Tibial nerve (tissue), 4 donors: ENCODE data around the gene SNED1. TPM values are rescaled to one million over a fixed set of nuclear protein-coding genes. Genes with fewer than 3 reads are reported as not detected.

Source experiments
- DNase-seq, 2 donors: peaks; one replicate each; pipeline ENCODE4 v3.0.0-alpha.2; 2019; ENCODE audit warnings: low spot score in 2 of 2
- H3K27ac ChIP-seq, 4 donors: fragments of 200-600 bp; sonication (generic) in 3 of 4; one replicate each; pipeline ENCODE4 v1.5.1; 2017 to 2019; ENCODE audit warnings: mild to moderate bottlenecking in 1 of 4
- H3K27me3 ChIP-seq, 2 donors: fragments of 200-600 bp; sonication (generic) in 1 of 2; one replicate each; pipeline versions ENCODE4 v1.5.1 to v1.6.0; 2017 to 2019
- H3K36me3 ChIP-seq, 3 donors: fragments of 200-600 bp; sonication (generic); one replicate each; pipeline ENCODE4 v1.5.1; 2018 to 2019
- H3K4me1 ChIP-seq, 4 donors: fragments of 200-600 bp; sonication (generic) in 3 of 4; one replicate each; pipeline ENCODE4 v1.5.1; 2017 to 2019
- H3K4me3 ChIP-seq, 4 donors: fragments of 200-600 bp; sonication (generic) in 3 of 4; one replicate each; pipeline ENCODE4 v1.5.1; 2017 to 2019; ENCODE audit warnings: mild to moderate bottlenecking in 1 of 4, moderate library complexity in 1 of 4
- H3K9me3 ChIP-seq, 4 donors: fragments of 200-600 bp; sonication (generic) in 3 of 4; one replicate each; pipeline ENCODE4 v1.5.1; 2017 to 2019
- EP300 ChIP-seq, 2 donors: sonication (generic); formaldehyde crosslinking; IDR thresholded peaks; one replicate each; pipeline ENCODE4 v1.6.1; 2017; ENCODE audit warnings: antibody characterized with exemption in 2 of 2, mild to moderate bottlenecking in 1 of 2
- POLR2A ChIP-seq, 2 donors: fragments of 450-650 bp; IDR thresholded peaks; one replicate each; pipeline ENCODE4 v1.6.1; 2017; ENCODE audit warnings: antibody characterized with exemption in 2 of 2, mild to moderate bottlenecking in 2 of 2, moderate library complexity in 2 of 2
- WGBS, 2 donors: methylation state at CpG; one replicate each; pipeline ENCODE4 v1.1.5; 2018; 5-methylcytosine and 5-hydroxymethylcytosine counted together
- total RNA-seq, 4 donors: library from RNA; depleted of rRNA; stranded (reverse); fragments of >200 nt; gene quantifications; one replicate each; pipeline ENCODE4 v1.1.0, GENCODE V29; 2016
- TF ChIP-seq, protein P1 (sequence below), 5 experiments: fragments of 200-600 bp in 3 of 5; fragments of 450-650 bp in 2 of 5; sonication (generic) in 3 of 5; IDR thresholded peaks; one replicate each; pipeline ENCODE4 v1.5.1; 2016 to 2019; ENCODE audit warnings: antibody characterized with exemption in 5 of 5, mild to moderate bottlenecking in 3 of 5, moderate library complexity in 2 of 5

SNED1 gene
- total RNA-seq, 4 donors from 2014 or later: 116 to 226 (median 141) TPM

DNA sequence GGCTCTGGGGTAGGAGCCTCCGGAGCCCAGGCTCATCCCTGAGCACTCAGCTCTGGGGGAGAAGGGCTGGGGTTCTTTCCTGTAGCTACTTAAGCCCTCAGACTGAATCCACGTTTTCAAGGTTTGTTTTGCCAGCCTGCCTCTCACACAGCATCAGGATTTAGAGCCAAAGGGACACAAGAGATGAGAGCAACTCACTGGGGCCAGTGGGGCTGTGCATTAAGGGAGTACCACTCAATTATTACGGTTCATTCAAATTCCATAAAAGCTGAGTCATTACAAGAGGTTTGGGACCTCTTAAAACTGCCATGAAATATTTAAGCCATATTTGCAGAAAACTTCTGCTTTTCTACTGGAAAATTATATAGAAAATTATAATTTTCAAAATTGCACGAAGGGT is 17.1 kb upstream of the SNED1 start:
- peaks cover 0 to 23% (median 2%) of the 10 kb centered on the region in 4 donors for H3K4me1 ChIP-seq
- DNase-seq: no peak

DNA sequence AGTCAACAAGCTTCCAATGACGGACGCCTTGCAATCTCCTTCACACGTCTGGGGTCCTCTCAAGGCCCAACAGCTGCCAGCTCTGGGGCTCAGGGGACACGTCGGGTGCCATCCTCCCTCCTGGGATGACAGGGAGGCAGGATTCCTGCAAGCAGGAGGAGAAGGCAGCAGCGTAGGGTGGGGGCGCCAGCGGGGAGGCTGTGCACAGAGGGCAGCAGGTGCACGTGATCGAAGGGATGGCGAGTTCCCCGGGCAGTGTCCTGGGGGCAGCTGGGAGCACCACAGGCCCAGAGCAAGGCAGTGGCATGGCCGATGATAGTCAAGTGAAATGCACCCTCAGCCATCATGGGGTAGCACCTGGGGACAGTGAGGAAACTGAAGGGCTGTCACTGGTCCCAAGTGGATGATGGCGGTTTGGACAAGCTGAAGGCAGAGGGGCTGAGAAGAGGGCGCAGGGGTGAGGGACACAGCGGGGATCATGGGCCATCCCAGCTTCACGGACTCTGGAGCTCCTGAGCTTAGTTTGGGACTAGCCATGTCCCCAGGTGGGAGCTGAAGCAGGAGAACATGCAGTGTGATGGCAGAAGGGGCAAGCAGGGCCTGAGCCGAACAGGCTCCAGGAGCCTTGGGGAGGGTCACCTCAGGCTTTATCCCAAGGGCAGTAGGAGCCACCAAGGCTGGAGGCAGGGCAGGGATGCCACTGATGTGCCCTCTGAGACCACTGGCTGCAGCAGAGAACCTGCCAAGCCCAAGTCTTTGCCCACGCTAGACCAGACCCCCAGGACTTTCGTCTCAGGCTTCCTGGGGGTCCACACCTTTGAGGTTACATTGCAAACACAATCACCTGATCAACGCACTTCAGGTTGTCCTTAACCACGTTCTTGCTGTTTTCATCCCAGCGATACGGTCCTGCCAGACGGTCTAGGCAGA is 16.3 kb upstream of the SNED1 start:
- DNase-seq: peak in 1 of 2 donors; percentile 5
- Histone ChIP-seq H3K27ac (no peak overlapping the region), H3K9me3 (no peaks in the 10 kb centered on the region), H3K4me3 (no peak overlapping the region), H3K36me3 (no peaks in the 10 kb centered on the region), H3K4me1 (peaks cover 0 to 32% (median 9%) of the 10 kb centered on the region in 4 donors), H3K27me3 (no peaks in the 10 kb centered on the region)
- TF ChIP-seq EP300 (IDR thresholded peaks at IDR 0.05) (no peak), POLR2A (IDR thresholded peaks at IDR 0.05) (no peak)
- TF ChIP-seq, protein P1, sequence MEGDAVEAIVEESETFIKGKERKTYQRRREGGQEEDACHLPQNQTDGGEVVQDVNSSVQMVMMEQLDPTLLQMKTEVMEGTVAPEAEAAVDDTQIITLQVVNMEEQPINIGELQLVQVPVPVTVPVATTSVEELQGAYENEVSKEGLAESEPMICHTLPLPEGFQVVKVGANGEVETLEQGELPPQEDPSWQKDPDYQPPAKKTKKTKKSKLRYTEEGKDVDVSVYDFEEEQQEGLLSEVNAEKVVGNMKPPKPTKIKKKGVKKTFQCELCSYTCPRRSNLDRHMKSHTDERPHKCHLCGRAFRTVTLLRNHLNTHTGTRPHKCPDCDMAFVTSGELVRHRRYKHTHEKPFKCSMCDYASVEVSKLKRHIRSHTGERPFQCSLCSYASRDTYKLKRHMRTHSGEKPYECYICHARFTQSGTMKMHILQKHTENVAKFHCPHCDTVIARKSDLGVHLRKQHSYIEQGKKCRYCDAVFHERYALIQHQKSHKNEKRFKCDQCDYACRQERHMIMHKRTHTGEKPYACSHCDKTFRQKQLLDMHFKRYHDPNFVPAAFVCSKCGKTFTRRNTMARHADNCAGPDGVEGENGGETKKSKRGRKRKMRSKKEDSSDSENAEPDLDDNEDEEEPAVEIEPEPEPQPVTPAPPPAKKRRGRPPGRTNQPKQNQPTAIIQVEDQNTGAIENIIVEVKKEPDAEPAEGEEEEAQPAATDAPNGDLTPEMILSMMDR (IDR thresholded peaks at IDR 0.05): no peak
- WGBS, 2 donors: 85 to 86% methylated on average over 25 of the region's 25 CpGs

More for the DNA sequence above, 17.1 kb upstream of the SNED1 start:
- TF ChIP-seq POLR2A (IDR thresholded peaks at IDR 0.05): no peak
- no peak for TF ChIP-seq EP300 (IDR thresholded peaks at IDR 0.05)
- TF ChIP-seq, protein P1 (IDR thresholded peaks at IDR 0.05): no peak
- Histone ChIP-seq H3K9me3 (no peaks in the 10 kb centered on the region), H3K27ac (no peak overlapping the region), H3K4me3 (no peak overlapping the region), H3K27me3 (no peaks in the 10 kb centered on the region), H3K36me3 (no peaks in the 10 kb centered on the region)
- WGBS, 2 donors: 36 to 41% methylated on average over 4 of the region's 4 CpGs

DNA sequence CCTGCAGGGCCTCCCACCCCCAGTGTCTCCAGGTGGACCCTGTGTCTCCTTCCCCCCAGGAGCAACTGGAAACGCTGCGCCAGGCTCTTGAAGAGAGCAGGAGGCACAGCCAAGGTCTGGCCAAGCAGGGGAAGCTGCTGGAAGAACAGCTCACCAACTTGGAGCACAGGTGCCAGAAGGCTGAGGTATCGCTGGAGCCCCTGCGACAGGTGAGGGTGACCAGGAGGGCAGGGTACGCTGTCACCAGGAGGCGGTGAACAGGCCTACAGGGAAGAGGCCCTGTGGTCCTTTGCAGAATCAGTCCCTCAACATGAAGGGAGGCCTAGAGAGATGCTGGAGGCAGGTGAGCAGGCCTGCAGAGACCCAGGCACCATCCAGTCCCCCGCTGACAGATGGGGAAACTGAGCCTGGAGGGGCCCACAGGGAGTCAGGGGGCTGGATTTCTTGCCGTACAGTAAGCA is 15.6 kb upstream of the SNED1 start:
- H3K4me3 ChIP-seq: no peak overlapping the region
- TF ChIP-seq, protein P1 (IDR thresholded peaks at IDR 0.05): no peak
- TF ChIP-seq EP300 (IDR thresholded peaks at IDR 0.05) (no peak), POLR2A (IDR thresholded peaks at IDR 0.05) (no peak)
- H3K27me3 ChIP-seq: no peaks in the 10 kb centered on the region
- H3K36me3 ChIP-seq: no peaks in the 10 kb centered on the region
- H3K9me3 ChIP-seq: peaks cover 0 to under 1% (median 0%) of the 10 kb centered on the region in 4 donors
- DNase-seq: peak in 1 of 2 donors; percentile 12
- H3K4me1 ChIP-seq: peaks cover 4 to 39% (median 17%) of the 10 kb centered on the region in 4 donors
- H3K27ac ChIP-seq: no peak overlapping the region
- WGBS, 2 donors: 86 to 90% methylated on average over 6 to 8 of the region's 8 CpGs

GRCh38 chr2:240983361-240983995 is 14.9 kb upstream of the SNED1 start:
- H3K9me3 ChIP-seq: peaks cover 0 to 6% (median 0%) of the 10 kb centered on the region in 4 donors
- no peaks in the 10 kb centered on the region for H3K27me3 ChIP-seq
- peaks cover 7 to 45% (median 20%) of the 10 kb centered on the region in 4 donors for H3K4me1 ChIP-seq
- H3K4me3 ChIP-seq: no peak overlapping the region
- 16 to 25% methylated on average over 36 to 44 of the region's 45 CpGs for WGBS, 2 donors
- TF ChIP-seq, protein P1 (IDR thresholded peaks at IDR 0.05): peak in 4 of 5 experiments; percentile 33 to 62 (median 38)
- TF ChIP-seq POLR2A (IDR thresholded peaks at IDR 0.05): no peak
- no peaks in the 10 kb centered on the region for H3K36me3 ChIP-seq
- no peak overlapping the region for H3K27ac ChIP-seq
- peak in 1 of 2 donors; percentile 12 for DNase-seq
